ENCODE measurements around the gene ME1.

GRCh38 chr6:83424392-83425018 is 6.3 kb downstream of the ME1 start:
- no peak for TF ChIP-seq CTCF (IDR thresholded peaks at IDR 0.05)
- no peak for TF ChIP-seq POLR2AphosphoS5 (IDR thresholded peaks at IDR 0.05; ENCODE audit: insufficient read depth in 1 of 2, low read depth in 1 of 2)
- no peak for TF ChIP-seq POLR2A (IDR thresholded peaks at IDR 0.05)

Measured in vagina (tissue), 2 donors.